ENCODE data around the gene MID1IP1.

DNA sequence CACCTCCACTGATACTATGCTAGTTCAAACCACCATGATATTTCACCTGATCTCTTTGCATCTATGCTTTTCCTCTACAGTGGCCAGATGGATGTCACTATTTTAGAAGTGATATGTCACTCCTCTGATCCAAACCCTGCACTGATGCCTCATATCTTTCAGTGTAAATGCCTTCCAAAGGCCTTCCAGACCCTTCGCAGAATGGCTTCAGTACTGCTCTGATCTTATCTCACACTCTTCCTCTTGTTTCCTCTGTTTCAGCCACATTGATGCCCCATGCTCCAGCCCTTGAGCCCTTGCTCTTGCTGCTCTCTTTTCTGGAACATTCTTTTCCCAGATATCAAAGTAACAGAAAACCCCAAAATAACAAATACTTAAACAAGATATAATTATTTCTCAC lies 17.9 kb downstream of the MID1IP1 start:
- TF ChIP-seq POLR2A (IDR thresholded peaks at IDR 0.05) (no peak), CTCF (IDR thresholded peaks at IDR 0.05) (no peak), EP300 (IDR thresholded peaks at IDR 0.05) (no peak)
